PC-3 (cell line): Measurements from ENCODE around the gene KCNJ6.

Source experiments
- EZH2 ChIP-seq: fragments of 300-600 bp; sonication (generic); IDR thresholded peaks from one replicate; pipeline ENCODE4 v1.6.1; 2017; ENCODE audit warnings: antibody characterized with exemption, mild to moderate bottlenecking, low read length; ENCODE audit not compliant: unreplicated experiment
- EZH2phosphoT487 ChIP-seq: fragments of 300-600 bp; sonication (generic); IDR thresholded peaks from 2 replicates; pipeline ENCODE4 v1.6.1; 2018; ENCODE audit warnings: mild to moderate bottlenecking, antibody characterized with exemption, low read length, borderline replicate concordance
- TF ChIP-seq, protein P1 (sequence below): fragments of 300-600 bp; sonication (generic); conservative IDR thresholded peaks from 2 replicates; pipeline ENCODE4 v1.5.1; 2017; ENCODE audit warnings: antibody characterized with exemption, low read depth, mild to moderate bottlenecking, low read length

DNA sequence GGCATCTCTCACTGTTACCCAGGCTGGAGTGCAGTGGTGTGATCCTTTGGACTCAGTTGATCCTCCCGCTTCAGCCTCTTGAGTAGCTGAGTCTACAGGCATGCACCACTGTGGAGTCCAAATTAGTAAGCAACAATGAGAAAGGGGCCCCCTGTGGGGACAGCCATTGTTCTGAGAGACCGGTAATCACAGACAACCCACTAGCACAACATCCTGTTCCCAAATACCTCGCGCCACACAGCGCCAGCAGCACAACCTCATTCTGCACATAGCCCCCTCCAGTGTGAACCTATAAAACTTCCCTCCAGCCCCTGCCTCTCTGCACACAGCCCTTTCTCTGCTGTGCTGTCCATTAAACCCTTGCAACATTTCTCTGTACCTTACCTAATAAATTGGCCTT lies 323.2 kb downstream of the KCNJ6 start:
- TF ChIP-seq EZH2 (no peak), EZH2phosphoT487 (no peak)
- TF ChIP-seq, protein P1, sequence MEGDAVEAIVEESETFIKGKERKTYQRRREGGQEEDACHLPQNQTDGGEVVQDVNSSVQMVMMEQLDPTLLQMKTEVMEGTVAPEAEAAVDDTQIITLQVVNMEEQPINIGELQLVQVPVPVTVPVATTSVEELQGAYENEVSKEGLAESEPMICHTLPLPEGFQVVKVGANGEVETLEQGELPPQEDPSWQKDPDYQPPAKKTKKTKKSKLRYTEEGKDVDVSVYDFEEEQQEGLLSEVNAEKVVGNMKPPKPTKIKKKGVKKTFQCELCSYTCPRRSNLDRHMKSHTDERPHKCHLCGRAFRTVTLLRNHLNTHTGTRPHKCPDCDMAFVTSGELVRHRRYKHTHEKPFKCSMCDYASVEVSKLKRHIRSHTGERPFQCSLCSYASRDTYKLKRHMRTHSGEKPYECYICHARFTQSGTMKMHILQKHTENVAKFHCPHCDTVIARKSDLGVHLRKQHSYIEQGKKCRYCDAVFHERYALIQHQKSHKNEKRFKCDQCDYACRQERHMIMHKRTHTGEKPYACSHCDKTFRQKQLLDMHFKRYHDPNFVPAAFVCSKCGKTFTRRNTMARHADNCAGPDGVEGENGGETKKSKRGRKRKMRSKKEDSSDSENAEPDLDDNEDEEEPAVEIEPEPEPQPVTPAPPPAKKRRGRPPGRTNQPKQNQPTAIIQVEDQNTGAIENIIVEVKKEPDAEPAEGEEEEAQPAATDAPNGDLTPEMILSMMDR: no peak
